Adrenal gland (tissue), 12 donors: ENCODE data around the gene UBASH3B. TPM values are rescaled to one million over a fixed set of nuclear protein-coding genes. Genes with fewer than 3 reads are reported as not detected.

Source experiments
- DNase-seq, 7 donors: peaks; one replicate each; pipeline ENCODE4 v3.0.0-alpha.2; 2019 to 2020
- H3K27ac ChIP-seq, 5 donors: fragments of 200-600 bp; sonication (generic) in 4 of 5; 1 replicate in 3 of 5; 2 replicates in 2 of 5; pipeline versions ENCODE4 v1.5.1 to v1.8.0; 2016 to 2020; ENCODE audit warnings: mild to moderate bottlenecking in 1 of 5
- H3K27me3 ChIP-seq: fragments of 200-600 bp; 2 replicates; pipeline ENCODE4 v1.8.0; 2021
- H3K36me3 ChIP-seq, 2 donors: fragments of 200-600 bp; replicated peaks in 1 of 2; 1 replicate in 1 of 2; 2 replicates in 1 of 2; pipeline versions ENCODE4 v1.5.1 to v1.8.0; 2018 to 2022
- H3K4me1 ChIP-seq, 2 donors: fragments of 200-600 bp; replicated peaks in 1 of 2; 1 replicate in 1 of 2; 2 replicates in 1 of 2; pipeline versions ENCODE4 v1.5.1 to v1.8.0; 2018 to 2021
- H3K4me3 ChIP-seq, 4 donors: fragments of 200-600 bp; sonication (generic) in 3 of 4; one replicate each; pipeline ENCODE4 v1.5.1; 2016 to 2018
- H3K9me3 ChIP-seq, 3 donors: fragments of 200-600 bp; sonication (generic) in 1 of 3; replicated peaks in 1 of 3; 1 replicate in 2 of 3; 2 replicates in 1 of 3; pipeline versions ENCODE4 v1.5.1 to v1.8.0; 2016 to 2021
- CTCF ChIP-seq, 6 experiments: fragments of 450-650 bp in 4 of 6; fragments of 200-600 bp in 2 of 6; sonication (generic) in 1 of 6; IDR thresholded peaks; 1 replicate in 5 of 6; 2 replicates in 1 of 6; pipeline versions ENCODE4 v1.5.1 to v1.8.0; 2016 to 2021; ENCODE audit warnings: antibody characterized with exemption in 6 of 6, mild to moderate bottlenecking in 2 of 6, moderate library complexity in 1 of 6
- POLR2A ChIP-seq, 2 donors: fragments of 450-650 bp; IDR thresholded peaks; one replicate each; pipeline ENCODE4 v1.6.1; 2017; ENCODE audit warnings: antibody characterized with exemption in 2 of 2, mild to moderate bottlenecking in 2 of 2, moderate library complexity in 1 of 2
- WGBS, 4 donors: extraction: QIAGEN DNeasy Blood & Tissue Kit in 2 of 4; methylation state at CpG; one replicate each; pipeline versions ENCODE4 v1.1.5 to v1.1.7; 2013 to 2017; 5-methylcytosine and 5-hydroxymethylcytosine counted together
- intact Hi-C, 2 donors: fragments of 100-400 bp; cut with DNase I; formaldehyde crosslinking; loops; one replicate each; pipeline versions ENCODE4 v1.14.1 to v1.15.0; 2022 to 2023
- polyA plus RNA-seq, 3 donors: library from polyadenylated mRNA; stranded (reverse); fragments of 200-250 nt in 2 of 3; fragments of 350-450 nt in 1 of 3; fragmentation: Illumina TruSeq in 1 of 3; extraction: RNeasy Lipid Tissue Mini Kit (QIAGEN cat#74804) in 1 of 3; gene quantifications; one replicate each; pipeline ENCODE4 v1.2.3, GENCODE V29; 2013 to 2014
- total RNA-seq, 9 donors: library from RNA; depleted of rRNA in 4 of 9; stranded (reverse); fragments of >200 nt in 4 of 9; fragments of 120-200 nt in 1 of 9; fragmentation: NEBNext Ultra II Directional in 1 of 9; extraction: Animal tissue kit (Norgen Biotek cat#: 25700) in 1 of 9; gene quantifications; one replicate each; pipeline versions ENCODE4 v1.1.0 to v1.2.4, GENCODE V29; 2013 to 2023
- donor health status: healthy with polysubstance abuse.
- donor health status: Bipolar disorder and iron deficiency.
- donor health status: DM: yes; HTN: yes; CAD: no.
- donor health status: DM: no; HTN: no; CAD: no.
- donor health status: DM: no; HTN: no; CAD: no.
- donor health status: DM: yes; HTN: yes; CAD: no.

The UBASH3B gene
- total and polyA plus RNA-seq, 12 donors: 0.57 to 21.5 (median 5.6) TPM

DNA sequence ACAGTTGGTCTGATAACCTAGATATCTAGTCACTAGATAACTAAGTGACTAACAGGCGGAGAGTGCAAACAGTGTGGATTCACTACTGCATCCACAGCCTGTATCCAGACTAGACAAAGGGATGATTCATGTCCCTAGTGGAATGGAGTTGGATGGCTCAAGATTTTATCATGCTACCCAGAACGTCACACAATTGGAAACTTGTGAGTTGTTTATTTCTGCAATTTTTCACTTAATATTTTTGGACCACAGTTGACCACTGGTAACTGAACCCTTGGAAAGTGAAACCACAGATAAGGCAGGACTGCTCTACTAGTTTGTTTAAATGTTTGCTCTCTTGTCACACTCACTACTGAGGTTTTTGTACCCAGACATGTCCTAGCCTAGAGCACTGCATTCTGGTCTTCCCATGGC, 76.0 kb downstream of the UBASH3B start:
- Histone ChIP-seq H3K9me3 (no peaks in the 10 kb centered on the region), H3K4me1 (peaks cover 5 to 21% of the 10 kb centered on the region in 2 donors), H3K36me3 (no peaks in the 10 kb centered on the region), H3K27ac (no peak overlapping the region), H3K27me3 (no peaks in the 10 kb centered on the region), H3K4me3 (no peak overlapping the region)
- TF ChIP-seq POLR2A (IDR thresholded peaks at IDR 0.05): no peak
- no peak for TF ChIP-seq CTCF (IDR thresholded peaks at IDR 0.05)
- intact Hi-C loops: no loop called here
- WGBS, 4 donors: 67 to 83% (median 79%) methylated on average over 2 of the region's 2 CpGs
- DNase-seq: no peak

GRCh38 chr11:122732342-122733315, 77.1 kb downstream of the UBASH3B start:
- no peaks in the 10 kb centered on the region for H3K9me3 ChIP-seq
- no peaks in the 10 kb centered on the region for H3K36me3 ChIP-seq
- peaks cover 5 to 15% of the 10 kb centered on the region in 2 donors for H3K4me1 ChIP-seq
- TF ChIP-seq POLR2A (IDR thresholded peaks at IDR 0.05) (no peak), CTCF (IDR thresholded peaks at IDR 0.05) (no peak)
- WGBS, 4 donors: 57 to 74% (median 67%) methylated on average over 8 of the region's 8 CpGs
- DNase-seq: no peak
- intact Hi-C loops: no loop called here
- H3K27ac ChIP-seq: no peak overlapping the region
- no peak overlapping the region for H3K4me3 ChIP-seq
- H3K27me3 ChIP-seq: no peaks in the 10 kb centered on the region

DNA sequence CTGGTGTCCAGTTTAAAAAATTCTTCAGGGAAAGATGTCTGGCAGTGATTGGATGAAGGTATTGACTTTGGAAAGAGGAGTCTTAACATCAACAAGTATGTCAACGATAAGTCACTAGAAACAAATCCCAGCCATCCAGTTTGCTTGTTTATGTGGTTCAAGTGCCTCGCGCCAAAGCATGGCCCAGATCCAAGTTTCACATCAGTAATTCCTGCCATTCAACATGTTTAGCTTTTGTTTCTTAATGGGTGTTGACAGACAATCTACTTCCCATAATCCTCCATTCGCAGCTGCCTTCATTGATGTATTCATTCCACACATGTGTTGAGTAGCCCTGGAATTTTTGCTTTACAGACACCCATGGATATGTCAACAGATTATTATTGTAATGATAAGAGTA, 77.8 kb downstream of the UBASH3B start:
- H3K4me1 ChIP-seq: peaks cover 5 to 13% of the 10 kb centered on the region in 2 donors
- H3K9me3 ChIP-seq: no peaks in the 10 kb centered on the region
- TF ChIP-seq POLR2A (IDR thresholded peaks at IDR 0.05): no peak
- TF ChIP-seq CTCF (IDR thresholded peaks at IDR 0.05): no peak
- whole genome bisulfite sequencing, 4 donors: 53 to 58% (median 56%) methylated on average over 4 of the region's 4 CpGs
- H3K27ac ChIP-seq: no peak overlapping the region
- H3K36me3 ChIP-seq: no peaks in the 10 kb centered on the region
- intact Hi-C loops: no loop called here
- no peaks in the 10 kb centered on the region for H3K27me3 ChIP-seq
- H3K4me3 ChIP-seq: no peak overlapping the region
- peak in 4 of 7 donors; percentile 31 to 66 (median 56) for DNase-seq

DNA sequence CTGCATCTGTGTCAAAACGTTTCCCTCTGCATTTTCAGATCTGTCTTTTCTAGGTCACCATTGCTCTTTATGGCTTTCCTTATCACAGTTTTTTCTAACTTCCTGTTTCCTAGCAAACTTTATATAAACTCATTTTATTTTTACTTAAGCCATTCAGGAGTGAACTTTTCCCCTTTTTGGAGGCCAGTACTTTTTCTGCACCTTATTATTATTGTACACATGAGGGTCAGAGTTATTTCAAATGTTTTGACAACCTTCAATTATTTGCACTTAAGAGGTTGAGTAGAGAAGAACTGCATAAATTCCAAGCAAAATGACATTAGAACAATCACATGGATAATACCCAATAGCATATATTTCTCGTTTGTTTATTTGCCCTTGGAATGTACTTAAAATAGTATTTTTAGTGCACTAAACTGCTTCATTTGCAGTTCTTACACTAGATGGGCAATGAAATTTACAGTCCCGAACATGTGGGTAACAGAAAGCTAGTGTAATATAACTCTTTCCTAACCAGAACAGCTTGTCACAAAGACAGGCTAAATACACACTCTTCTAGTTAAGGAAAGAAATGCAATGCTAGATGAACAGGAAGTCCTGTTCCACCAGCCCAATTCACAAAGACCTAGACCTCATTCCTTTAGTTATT, 79.5 kb downstream of the UBASH3B start:
- Histone ChIP-seq H3K9me3 (no peaks in the 10 kb centered on the region), H3K36me3 (no peaks in the 10 kb centered on the region), H3K4me3 (no peak overlapping the region), H3K4me1 (peaks cover 5 to 13% of the 10 kb centered on the region in 2 donors), H3K27me3 (no peaks in the 10 kb centered on the region), H3K27ac (no peak overlapping the region)
- whole genome bisulfite sequencing, 4 donors: 12 to 23% (median 15%) methylated on average over 3 of the region's 3 CpGs
- DNase-seq: no peak
- TF ChIP-seq CTCF (IDR thresholded peaks at IDR 0.05) (no peak), POLR2A (IDR thresholded peaks at IDR 0.05) (no peak)
- intact Hi-C loops: no loop called here
